Lung (tissue), 12 donors: ENCODE measurements around the gene EML3. TPM values are rescaled to one million over a fixed set of nuclear protein-coding genes. Genes with fewer than 3 reads are reported as not detected.

Experiments
- ATAC-seq: fragments of 200-7000 bp; cut with Tn5 transposase; one replicate; pipeline ENCODE4 v1.9.1; 2020; ENCODE audit warnings: moderate number of reproducible peaks; ENCODE audit not compliant: insufficient read depth, low FRiP score
- DNase-seq, 3 donors: peaks; one replicate each; pipeline ENCODE4 v3.0.0-alpha.2; 2013 to 2017
- H3K27ac ChIP-seq, 2 donors: one replicate each; pipeline ENCODE4 v1.5.1; 2013; ENCODE audit warnings: mild to moderate bottlenecking in 2 of 2, moderate library complexity in 2 of 2, control low read depth in 1 of 2, inconsistent platforms in 1 of 2, low read depth in 1 of 2, low read length in 1 of 2
- H3K27me3 ChIP-seq, 3 donors: one replicate each; pipeline ENCODE4 v1.5.1; 2013; ENCODE audit warnings: low read length in 2 of 3; ENCODE audit not compliant: control insufficient read depth in 3 of 3, insufficient read depth in 3 of 3
- H3K36me3 ChIP-seq, 4 donors: one replicate each; pipeline ENCODE4 v1.5.1; 2013; ENCODE audit warnings: low read length in 4 of 4, mild to moderate bottlenecking in 1 of 4, moderate library complexity in 1 of 4; ENCODE audit not compliant: control insufficient read depth in 4 of 4, insufficient read depth in 4 of 4
- H3K4me1 ChIP-seq, 5 donors: one replicate each; pipeline ENCODE4 v1.5.1; 2013; ENCODE audit warnings: low read length in 5 of 5, mild to moderate bottlenecking in 2 of 5, moderate library complexity in 1 of 5; ENCODE audit not compliant: control insufficient read depth in 5 of 5, insufficient read depth in 5 of 5
- H3K4me3 ChIP-seq: one replicate; pipeline ENCODE4 v1.5.1; 2013; ENCODE audit warnings: mild to moderate bottlenecking, control low read depth, moderate library complexity
- H3K9ac ChIP-seq, 2 donors: one replicate each; pipeline ENCODE4 v1.5.1; 2013; ENCODE audit warnings: low read length in 2 of 2, control low read depth in 1 of 2; ENCODE audit not compliant: insufficient read depth in 1 of 2
- H3K9me3 ChIP-seq, 4 donors: one replicate each; pipeline ENCODE4 v1.5.1; 2013; ENCODE audit warnings: low read length in 3 of 4, mild to moderate bottlenecking in 1 of 4, moderate library complexity in 1 of 4; ENCODE audit not compliant: control insufficient read depth in 4 of 4, insufficient read depth in 3 of 4
- CTCF ChIP-seq: IDR thresholded peaks from 2 replicates; pipeline ENCODE4 v1.5.1; 2012; ENCODE audit warnings: mild to moderate bottlenecking; ENCODE audit errors: control extremely low read depth, extremely low read depth
- WGBS, 2 donors: extraction: QIAGEN DNeasy Blood & Tissue Kit; methylation state at CpG; one replicate each; pipeline ENCODE4 v1.1.7; 2013; 5-methylcytosine and 5-hydroxymethylcytosine counted together
- polyA plus RNA-seq, 2 donors: library from polyadenylated mRNA; stranded (reverse); fragments of 200-250 nt; gene quantifications; one replicate each; pipeline ENCODE4 v1.2.1, GENCODE V29; 2013
- total RNA-seq, 2 donors: library from RNA; depleted of rRNA in 1 of 2; stranded (reverse); fragments of >200 nt in 1 of 2; gene quantifications; one replicate each; pipeline ENCODE4 v1.2.1, GENCODE V29; 2014 to 2021
- donor health status: control.
- donor health status: control.
- donor health status: Bipolar disorder and iron deficiency.
- donor health status: healthy.
- donor health status: DM: yes; HTN: yes; CAD: no.

EML3 gene
- total and polyA plus RNA-seq, 4 donors, result 29.1 to 95.4 (median 62.9) TPM

GRCh38 chr11:62574363-62575071 lies 38.1 kb downstream of the EML3 start:
- H3K4me3 ChIP-seq, result peak overlapping the region; percentile 33
- peaks cover 5 to 38% (median 28%) of the 10 kb centered on the region in 4 donors for H3K36me3 ChIP-seq
- H3K27ac ChIP-seq, result peak overlapping the region; percentile 91 to 92
- peak; percentile 2 for ATAC-seq
- no peak for TF ChIP-seq CTCF
- no peaks in the 10 kb centered on the region for H3K27me3 ChIP-seq
- H3K9me3 ChIP-seq, result no peaks in the 10 kb centered on the region
- peak; percentile 32 to 67 (median 57) for DNase-seq
- peak overlapping the region; percentile 9 to 81 for H3K9ac ChIP-seq
- H3K4me1 ChIP-seq, result peaks cover 0 to 24% (median 15%) of the 10 kb centered on the region in 5 donors
- 0 to 1% methylated on average over 33 of the region's 33 CpGs for WGBS, 2 donors

DNA sequence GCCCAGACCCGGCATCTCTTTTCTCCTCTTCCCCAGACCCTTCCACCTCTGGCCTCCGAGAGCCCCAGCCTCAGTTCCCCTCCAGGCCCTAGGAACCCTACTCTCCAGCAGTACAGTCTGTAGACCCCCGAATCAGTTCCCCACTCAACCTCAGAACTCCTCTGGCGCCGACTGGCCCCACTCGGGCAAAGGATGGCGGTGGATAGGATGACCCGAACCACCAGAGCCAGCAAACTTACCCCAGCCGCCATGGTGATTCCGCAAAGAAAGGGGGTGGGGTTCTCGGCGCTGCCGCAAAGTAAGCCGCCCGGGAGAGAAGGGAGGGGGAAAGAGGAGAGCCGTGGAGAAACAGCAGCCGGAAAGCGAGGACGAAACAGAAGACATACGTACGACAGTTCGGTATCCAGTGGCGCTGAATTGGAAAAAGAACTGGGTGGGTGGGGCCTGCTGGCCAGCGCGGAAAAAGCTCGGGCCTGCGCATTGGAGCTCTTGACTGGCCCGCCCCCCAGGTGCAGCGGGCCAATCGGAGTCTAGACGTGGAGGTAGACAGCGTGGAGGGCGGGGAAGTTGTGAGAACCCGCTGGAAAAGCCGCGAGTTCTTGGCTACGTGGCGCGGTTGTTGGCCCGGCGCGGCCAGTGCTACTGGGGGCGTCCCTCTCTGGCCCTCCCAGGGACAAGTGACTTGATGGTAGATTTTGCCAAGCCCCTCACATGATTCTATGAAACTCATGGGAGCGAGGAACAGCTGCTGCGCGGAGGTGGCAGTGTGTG lies 38.8 kb downstream of the EML3 start, which contains the start of gene EEF1G:
Gene EEF1G (minus strand): TSS at position 300 of the 771 bp plus-strand sequence. CDS start 49 bp downstream, at position 251.
- 0% methylated on average over 46 of the region's 46 CpGs for WGBS, 2 donors
- Histone ChIP-seq H3K9me3 (no peaks in the 10 kb centered on the region), H3K27ac (peak within 1 kb of the TSS; percentile 91 to 92), H3K4me3 (peak within 1 kb of the TSS; percentile 55), H3K4me1 (peaks cover 0 to 24% (median 15%) of the 10 kb centered on the region in 5 donors), H3K36me3 (peaks cover 5 to 38% (median 27%) of the 10 kb centered on the region in 4 donors), H3K27me3 (no peaks in the 10 kb centered on the region), H3K9ac (peak within 1 kb of the TSS; percentile 90 to 96)
- TF ChIP-seq CTCF, result no peak
- peak; percentile 100 for DNase-seq
- peak; percentile 96 for ATAC-seq

GRCh38 chr11:62573006-62573591 lies 39.5 kb downstream of the EML3 start:
- no peaks in the 10 kb centered on the region for H3K27me3 ChIP-seq
- H3K4me1 ChIP-seq, result peaks cover 0 to 24% (median 15%) of the 10 kb centered on the region in 5 donors
- H3K4me3 ChIP-seq, result peak overlapping the region; percentile 55
- H3K9me3 ChIP-seq, result no peaks in the 10 kb centered on the region
- WGBS, 2 donors, result 1% methylated on average over 33 of the region's 33 CpGs
- no peak for ATAC-seq
- peaks cover 3 to 33% (median 27%) of the 10 kb centered on the region in 4 donors for H3K36me3 ChIP-seq
- no peak for TF ChIP-seq CTCF
- DNase-seq, result peak in 2 of 3 donors; percentile 19 to 29
- H3K9ac ChIP-seq, result peak overlapping the region; percentile 90 to 96
- H3K27ac ChIP-seq, result peak overlapping the region; percentile 46 to 75
